ENCODE measurements around the gene CNGA4. TPM values are rescaled to one million over a fixed set of nuclear protein-coding genes. Genes with fewer than 3 reads are reported as not detected.

The CNGA4 gene
- polyA plus RNA-seq (ENCODE audit: insufficient read length in 3 of 3): under 1 TPM; 0.08 to 0.14 (median 0.11) TPM

GRCh38 chr11:6238902-6239301, at the start of gene CNGA4:
CNGA4 (plus strand) TSS chr11:6239089; CDS start chr11:6239207, 118 bp downstream.
- DNase-seq (ENCODE audit: low read depth in 3 of 3, low spot score in 2 of 3): no peak

- no peak for DNase-seq (ENCODE audit: low read depth in 3 of 3, low spot score in 2 of 3)
These were observed 47.1 kb upstream of the CNGA4 start for GRCh38 chr11:6191742-6192141.

GRCh38 chr11:6194065-6194581, 44.8 kb upstream of the CNGA4 start:
- no peak for DNase-seq (ENCODE audit: low read depth in 3 of 3, low spot score in 2 of 3)

GRCh38 chr11:6196396-6196795, 42.5 kb upstream of the CNGA4 start:
- DNase-seq (ENCODE audit: low read depth in 3 of 3, low spot score in 2 of 3): no peak

GRCh38 chr11:6197466-6198200, 41.3 kb upstream of the CNGA4 start:
- DNase-seq (ENCODE audit: low read depth in 3 of 3, low spot score in 2 of 3): no peak

- DNase-seq (ENCODE audit: low read depth in 3 of 3, low spot score in 2 of 3): no peak
These were observed 39.6 kb upstream of the CNGA4 start, which contains the start of gene OR52W1 for GRCh38 chr11:6199174-6199810. OR52W1 (plus strand) TSS chr11:6199224; CDS start chr11:6199224, 0 bp downstream.

GRCh38 chr11:6200975-6201374, 37.9 kb upstream of the CNGA4 start:
- no peak for DNase-seq (ENCODE audit: low read depth in 3 of 3, low spot score in 2 of 3)

GRCh38 chr11:6201481-6201880, 37.4 kb upstream of the CNGA4 start:
- no peak for DNase-seq (ENCODE audit: low read depth in 3 of 3, low spot score in 2 of 3)

GRCh38 chr11:6202041-6202440, 36.8 kb upstream of the CNGA4 start:
- no peak for DNase-seq (ENCODE audit: low read depth in 3 of 3, low spot score in 2 of 3)

GRCh38 chr11:6203327-6203726, 35.6 kb upstream of the CNGA4 start:
- DNase-seq (ENCODE audit: low read depth in 3 of 3, low spot score in 2 of 3): no peak

- DNase-seq (ENCODE audit: low read depth in 3 of 3, low spot score in 2 of 3): no peak
These were observed 34.2 kb upstream of the CNGA4 start for GRCh38 chr11:6204706-6205105.

- DNase-seq (ENCODE audit: low read depth in 3 of 3, low spot score in 2 of 3): no peak
These were observed 33.5 kb upstream of the CNGA4 start, which contains the start of gene C11orf42 for GRCh38 chr11:6205366-6205765. C11orf42 (plus strand) TSS chr11:6205557; CDS start chr11:6205616, 59 bp downstream.

- no peak for DNase-seq (ENCODE audit: low read depth in 3 of 3, low spot score in 2 of 3)
These were observed 32.3 kb upstream of the CNGA4 start for GRCh38 chr11:6206456-6207180.

- DNase-seq (ENCODE audit: low read depth in 3 of 3, low spot score in 2 of 3): no peak
These were observed 29.1 kb upstream of the CNGA4 start for GRCh38 chr11:6209801-6210200.

GRCh38 chr11:6210274-6210955, 28.5 kb upstream of the CNGA4 start:
- DNase-seq (ENCODE audit: low read depth in 3 of 3, low spot score in 2 of 3): no peak

GRCh38 chr11:6214530-6214929, 24.4 kb upstream of the CNGA4 start:
- DNase-seq (ENCODE audit: low read depth in 3 of 3, low spot score in 2 of 3): no peak

GRCh38 chr11:6216501-6216900, 22.4 kb upstream of the CNGA4 start:
- DNase-seq (ENCODE audit: low read depth in 3 of 3, low spot score in 2 of 3): no peak

- DNase-seq (ENCODE audit: low read depth in 3 of 3, low spot score in 2 of 3): no peak
These were observed 21.2 kb upstream of the CNGA4 start for GRCh38 chr11:6217722-6218121.

- no peak for DNase-seq (ENCODE audit: low read depth in 3 of 3, low spot score in 2 of 3)
These were observed 19.5 kb upstream of the CNGA4 start for GRCh38 chr11:6219359-6219758.

GRCh38 chr11:6223854-6224253, 15.0 kb upstream of the CNGA4 start:
- DNase-seq (ENCODE audit: low read depth in 3 of 3, low spot score in 2 of 3): no peak

- no peak for DNase-seq (ENCODE audit: low read depth in 3 of 3, low spot score in 2 of 3)
These were observed 14.5 kb upstream of the CNGA4 start for GRCh38 chr11:6224421-6224820.
